Neural progenitor cell (in vitro differentiated cells): Measurements from ENCODE around the gene RYR1.

ENCODE experiments used
- CTCF ChIP-seq: fragments of 200-600 bp; sonication (generic); IDR thresholded peaks from 2 replicates; pipeline ENCODE4 v1.5.1; 2017; ENCODE audit warnings: antibody characterized with exemption, mild to moderate bottlenecking
- EZH2 ChIP-seq: fragments of 200-600 bp; sonication (generic); IDR thresholded peaks from 2 replicates; pipeline ENCODE4 v1.6.1; 2017; ENCODE audit warnings: antibody characterized with exemption, mild to moderate bottlenecking, moderate library complexity

- peak; percentile 21 for TF ChIP-seq CTCF
- TF ChIP-seq EZH2 = no peak
These were observed 15.7 kb upstream of the RYR1 start for GRCh38 chr19:38417544-38418506.
